ENCODE measurements around the gene UVRAG.
"Not testable (repeated sequence)": the region's sequence is repeated elsewhere in the genome, so short reads cannot be mapped to it uniquely, and the experiment has no call there.

The UVRAG gene

GRCh38 chr11:75930534-75930933 is 115.5 kb downstream of the UVRAG start:
- no peak for DNase-seq

DNA sequence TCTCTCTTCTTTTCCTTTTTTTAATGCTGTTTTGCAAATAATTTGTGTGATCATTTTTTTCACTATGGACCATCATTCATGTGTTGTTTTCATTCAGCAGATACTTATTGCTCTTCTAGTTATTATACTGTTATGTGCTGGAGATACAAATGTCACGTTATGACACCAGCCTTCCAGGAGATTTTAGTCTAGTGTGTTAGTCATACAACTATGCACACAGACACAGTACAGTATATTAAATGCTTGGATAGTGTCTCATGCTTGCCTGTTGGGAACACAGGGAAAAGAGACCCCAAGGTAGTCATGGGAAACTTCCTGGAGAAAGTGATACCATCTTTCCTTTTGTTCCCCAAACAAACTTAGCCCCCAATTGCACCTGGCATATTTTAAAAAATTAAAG is 116.1 kb downstream of the UVRAG start:
- DNase-seq = no peak

- DNase-seq = not testable (repeated sequence)
Observed at GRCh38 chr11:75933736-75934135, 118.7 kb downstream of the UVRAG start.

DNA sequence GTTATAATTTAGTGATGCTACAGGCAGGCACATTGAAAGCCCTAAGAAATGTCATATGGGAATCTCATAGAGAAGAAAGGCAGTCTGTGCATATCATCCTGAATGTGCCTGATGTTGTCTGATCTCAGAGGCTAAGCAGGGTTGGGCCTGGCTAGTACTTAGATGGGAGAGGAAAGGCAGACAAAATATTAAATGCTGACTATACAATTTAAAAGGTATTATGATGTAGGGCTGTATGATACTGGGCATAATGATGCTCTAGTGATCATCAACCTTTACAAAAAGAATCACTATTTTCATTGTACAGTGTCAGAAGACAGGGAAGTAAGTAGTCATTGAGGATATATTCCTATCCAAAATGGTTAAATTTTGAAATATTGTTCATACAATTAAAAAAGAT is 119.8 kb downstream of the UVRAG start:
- no peak for DNase-seq

GRCh38 chr11:75938543-75938942 is 123.5 kb downstream of the UVRAG start:
- no peak for DNase-seq

DNA sequence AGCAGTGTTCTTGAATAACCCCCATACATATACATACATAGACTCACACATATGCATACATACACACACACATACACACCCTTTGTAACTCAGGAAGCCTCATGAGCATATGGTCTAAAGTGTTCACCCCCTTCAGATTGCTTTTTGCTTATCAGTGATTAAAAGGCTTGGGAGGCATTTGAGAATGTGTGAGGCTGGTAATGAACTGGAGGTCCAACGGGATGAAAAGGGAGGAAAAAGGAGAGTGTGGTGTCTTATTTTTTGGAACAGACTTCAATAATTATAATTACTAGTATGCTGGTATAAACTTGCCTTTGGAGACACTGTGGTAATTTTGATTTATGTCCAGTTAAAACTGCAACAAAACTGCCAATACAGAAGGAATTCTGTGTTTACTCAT is 124.5 kb downstream of the UVRAG start:
- no peak for DNase-seq

DNA sequence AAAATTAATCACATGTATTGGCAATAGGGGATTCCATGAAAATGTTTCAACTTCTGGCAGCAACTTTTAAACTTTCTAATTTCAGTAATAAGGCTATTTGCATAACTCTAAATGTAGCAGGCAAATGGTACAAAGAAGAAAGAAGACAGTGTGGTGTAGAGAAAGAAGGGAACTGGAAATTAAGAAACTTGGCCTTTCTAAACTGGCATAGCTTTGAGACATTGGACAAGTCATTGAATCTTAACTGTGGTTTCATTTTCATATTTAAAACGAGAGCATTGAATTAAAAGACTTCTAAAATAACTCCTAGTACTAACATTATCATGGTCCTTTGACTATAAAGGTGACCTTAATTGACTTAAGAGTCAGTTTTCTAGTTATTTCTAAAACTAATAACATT is 125.0 kb downstream of the UVRAG start:
- DNase-seq = no peak

DNA sequence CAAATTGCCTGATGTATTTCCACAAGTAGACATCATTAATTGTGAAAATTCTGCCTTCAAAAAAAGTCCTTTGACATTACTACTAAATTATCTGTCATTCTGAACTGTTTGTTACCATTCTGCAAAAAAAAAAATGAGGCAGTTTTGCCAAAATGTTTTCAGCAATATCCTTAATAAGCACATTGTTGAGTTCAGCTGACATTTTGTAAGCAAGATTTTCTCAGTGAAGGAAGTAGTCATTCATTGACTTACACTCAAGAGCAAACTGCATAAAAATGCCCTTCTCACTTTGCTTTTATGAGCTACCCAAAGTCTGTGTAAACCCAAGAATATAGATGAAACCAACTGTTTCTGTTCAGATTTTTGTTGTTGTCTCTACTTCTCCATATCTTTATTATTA is 125.9 kb downstream of the UVRAG start:
- DNase-seq = no peak

- DNase-seq = no peak
Observed at GRCh38 chr11:75944515-75944914, 129.5 kb downstream of the UVRAG start.

- no peak for DNase-seq
Observed at GRCh38 chr11:75945446-75945845, 130.4 kb downstream of the UVRAG start.

DNA sequence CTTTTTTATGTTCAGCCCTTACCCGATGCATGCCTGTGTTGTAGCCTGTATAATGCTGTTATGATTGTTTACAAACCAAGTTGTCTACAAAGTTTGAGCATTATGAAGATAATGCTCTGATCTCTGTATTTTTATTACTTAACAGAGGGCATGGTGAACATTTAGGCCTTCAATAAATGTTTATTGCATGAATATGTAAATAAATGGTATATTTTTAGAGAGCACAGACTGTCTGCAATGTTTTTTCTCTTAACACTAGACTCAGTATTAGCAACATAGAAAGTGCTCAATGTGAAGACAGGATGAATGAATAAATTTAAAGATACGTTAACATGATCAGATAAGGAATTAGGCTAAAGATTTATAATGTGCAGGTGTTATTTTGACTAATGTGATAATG is 130.9 kb downstream of the UVRAG start:
- no peak for DNase-seq

DNA sequence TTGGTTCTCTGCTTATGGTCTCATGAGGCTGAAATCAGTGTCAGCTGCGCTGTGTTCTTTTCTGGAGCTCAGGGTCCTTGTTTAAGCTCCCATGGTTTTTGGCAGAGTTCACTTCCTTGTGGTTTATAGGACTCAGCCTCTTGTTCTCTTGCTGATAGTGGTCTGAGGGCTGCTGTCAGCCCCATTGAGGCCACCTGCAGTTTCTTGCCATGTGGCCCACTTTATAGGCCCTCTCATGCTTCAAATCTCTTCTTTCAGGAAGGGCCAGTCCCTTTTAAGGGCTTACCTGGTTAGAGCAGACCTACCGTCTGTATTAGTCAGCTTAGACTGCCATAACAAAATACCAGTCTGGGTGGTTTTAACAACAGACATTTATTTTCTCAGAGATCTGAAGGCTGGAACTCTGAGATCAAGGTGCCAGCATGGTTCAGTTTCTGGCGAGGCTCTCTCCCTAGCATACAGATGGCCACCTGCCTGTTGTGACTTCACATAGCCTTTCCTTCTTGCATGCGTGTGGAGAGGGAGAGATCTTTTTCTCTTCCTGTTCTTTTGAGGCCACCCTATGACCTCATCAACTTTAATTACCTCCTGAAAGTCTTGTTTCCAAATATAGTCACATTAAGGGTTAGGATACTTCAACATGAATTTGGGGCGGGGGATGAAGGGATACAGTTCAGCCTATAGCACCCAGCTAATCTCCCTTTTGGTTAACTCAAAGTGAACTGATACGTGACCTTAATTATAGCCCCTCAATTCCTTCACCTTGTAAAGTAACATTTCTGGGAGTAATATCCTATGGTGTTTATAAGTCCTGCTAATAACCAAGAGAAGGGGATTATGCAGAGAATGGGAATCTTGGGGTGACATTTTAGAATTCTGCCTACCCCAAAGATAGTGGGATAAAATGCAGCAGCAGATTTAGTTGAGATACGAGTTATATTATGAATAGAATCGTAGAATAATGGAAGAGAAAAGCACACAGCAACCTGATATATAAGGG is 131.8 kb downstream of the UVRAG start:
- no peak for DNase-seq

DNA sequence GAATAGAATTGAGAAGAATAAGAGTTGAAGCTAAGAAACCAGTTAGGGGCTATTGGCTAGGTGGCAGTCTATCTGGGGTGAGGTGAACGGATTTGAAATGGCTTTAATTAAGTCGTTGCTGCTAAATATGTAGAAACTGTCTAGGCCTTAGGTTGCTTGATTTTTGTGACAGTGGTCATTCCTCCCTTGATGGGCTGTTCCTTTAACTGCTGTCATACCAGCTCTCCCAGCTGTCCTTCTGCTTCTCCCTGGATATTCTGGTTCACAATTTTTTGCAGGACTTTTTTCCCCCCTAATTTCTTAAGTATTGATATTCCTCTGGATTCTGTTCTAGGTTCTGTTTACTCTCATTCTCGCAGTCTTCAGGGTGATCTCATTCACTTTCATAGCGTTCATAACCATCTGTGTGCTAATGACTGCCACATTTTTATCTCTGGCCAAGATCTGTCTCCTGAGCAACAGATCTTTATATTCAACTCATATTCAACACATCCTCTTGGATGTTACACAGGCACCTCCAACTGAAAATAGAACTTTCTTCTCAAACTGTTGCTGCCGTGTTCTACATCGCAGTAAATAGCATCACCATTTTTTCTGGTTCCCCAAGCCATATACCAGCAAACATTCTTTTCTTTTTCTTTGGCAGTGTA is 134.1 kb downstream of the UVRAG start:
- DNase-seq = no peak

- DNase-seq = no peak
Observed at GRCh38 chr11:75950141-75950540, 135.1 kb downstream of the UVRAG start.

DNA sequence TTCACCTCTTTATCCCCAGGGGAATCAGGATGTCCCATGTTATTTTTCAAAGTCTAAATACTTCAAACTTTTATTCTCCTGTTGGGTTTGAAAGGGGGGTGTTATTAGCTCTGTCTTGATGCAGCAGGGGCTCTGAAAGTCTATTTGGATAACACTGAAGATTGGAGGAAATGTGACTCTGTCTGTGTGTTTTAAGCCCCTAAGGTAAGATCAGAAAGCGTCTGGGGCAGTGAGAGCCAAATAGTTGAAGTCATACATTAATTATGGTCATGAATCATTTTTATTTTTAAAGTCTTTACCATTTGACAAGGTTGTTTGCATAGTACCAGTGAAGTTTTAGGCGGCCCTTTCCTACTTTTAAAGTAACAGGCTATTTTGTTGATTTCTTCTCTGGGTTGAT is 139.0 kb downstream of the UVRAG start:
- DNase-seq = no peak

- DNase-seq = no peak
Observed at GRCh38 chr11:75955443-75955842, 140.4 kb downstream of the UVRAG start.

DNA sequence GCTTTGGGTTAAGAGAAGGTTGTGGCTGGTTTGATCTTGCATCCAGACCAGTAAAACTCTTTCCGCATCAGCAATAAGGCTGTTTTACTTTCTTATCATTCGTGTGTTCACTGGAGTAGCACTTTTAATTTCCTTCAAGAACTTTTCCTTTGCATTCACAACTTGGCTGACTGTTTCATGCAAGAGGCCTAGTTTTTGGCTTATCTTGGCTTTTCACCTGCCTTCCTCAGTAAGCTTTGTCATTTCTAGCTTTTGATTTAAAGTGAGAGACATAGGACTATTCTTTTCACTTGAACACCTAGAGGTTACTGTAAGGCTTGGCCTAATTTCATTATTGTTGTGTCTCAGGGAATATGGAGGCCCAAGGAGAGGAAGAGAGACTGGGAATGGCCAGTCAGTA is 144.5 kb downstream of the UVRAG start:
- DNase-seq = no peak

DNA sequence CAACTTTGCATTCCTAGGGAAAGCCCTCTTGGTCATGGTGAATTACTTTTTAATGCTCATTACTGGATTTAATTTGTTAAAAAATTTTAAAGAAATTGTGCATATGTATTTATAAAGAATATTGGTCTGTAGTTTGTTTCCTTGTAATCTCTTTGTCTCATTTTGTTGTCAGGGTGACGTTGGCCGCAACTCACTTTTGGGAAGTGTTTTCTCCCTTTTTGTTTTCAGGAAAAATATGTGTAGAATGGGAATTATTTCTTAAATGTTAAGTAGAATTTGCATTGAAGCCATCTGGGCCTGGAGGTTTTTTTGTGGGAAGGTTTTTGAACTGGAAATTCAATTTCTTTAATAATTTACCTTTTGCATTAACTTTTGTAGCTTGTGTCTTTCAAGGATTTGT is 149.1 kb downstream of the UVRAG start:
- DNase-seq = no peak

GRCh38 chr11:75966537-75967287 is 151.7 kb downstream of the UVRAG start:
- DNase-seq = no peak

GRCh38 chr11:75968021-75968625 is 153.1 kb downstream of the UVRAG start:
- no peak for DNase-seq

DNA sequence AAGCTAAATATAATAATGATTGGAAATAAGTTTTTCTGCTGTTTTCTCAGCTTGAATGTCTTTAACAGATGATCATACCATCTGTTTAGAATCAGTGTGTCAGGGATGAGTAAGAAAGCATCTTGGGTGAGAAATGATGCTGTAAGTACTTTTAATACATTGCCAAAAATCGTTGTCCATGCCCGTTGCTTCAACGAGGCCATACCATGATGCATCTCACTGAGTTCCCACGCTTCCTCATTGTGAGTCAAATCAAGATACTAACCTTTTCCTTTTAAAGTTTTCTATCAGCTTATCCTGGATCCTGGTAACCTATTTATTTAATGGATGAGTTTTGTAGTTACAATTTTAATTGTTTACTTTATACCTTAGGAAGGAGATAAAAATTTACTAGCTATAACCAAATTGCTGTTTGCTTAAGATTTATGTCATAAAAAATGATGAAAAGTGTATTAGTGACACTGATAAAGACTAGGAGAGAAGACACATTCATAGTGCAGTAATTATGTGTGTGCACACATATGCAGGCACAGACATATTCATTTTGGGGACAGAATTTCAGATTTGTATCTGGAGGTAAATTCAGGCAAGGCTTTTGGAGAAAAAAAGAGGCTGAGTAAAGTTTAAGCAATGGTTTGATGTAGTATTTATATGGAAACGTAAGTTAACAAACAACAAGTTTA is 154.8 kb downstream of the UVRAG start:
- no peak for DNase-seq

- not testable (repeated sequence) for DNase-seq
Observed at GRCh38 chr11:75973710-75974109, 158.7 kb downstream of the UVRAG start.

Measured in NCI-H1417 treated with DMSO at 0.1 percent for 48 hours (cell line).